K562 (cell line): Measurements from ENCODE around the gene PIK3R2. TPM values are rescaled to one million over a fixed set of nuclear protein-coding genes. Genes with fewer than 3 reads are reported as not detected.
A peak's percentile ranks its signal among the peaks of the same experiment; 100 is the strongest.

Experiments
- BCOR ChIP-seq: fragments of 450-650 bp; IDR thresholded peaks from 2 replicates; pipeline ENCODE4 v1.6.1; 2016
- BHLHE40 ChIP-seq: IDR thresholded peaks from 2 replicates; pipeline ENCODE4 v1.6.1; 2011; ENCODE audit warnings: low read length, improper control_type of control experiment
- CTBP1 ChIP-seq: fragments of 450-650 bp; IDR thresholded peaks from 2 replicates; pipeline ENCODE4 v1.6.1; 2016; ENCODE audit warnings: borderline replicate concordance
- DEAF1 ChIP-seq: fragments of 450-650 bp; formaldehyde crosslinking; IDR thresholded peaks from 2 replicates; pipeline ENCODE4 v1.4.0; 2020; ENCODE audit warnings: mild to moderate bottlenecking, moderate library complexity
- ETV1 ChIP-seq: fragments of 450-650 bp; conservative IDR thresholded peaks from 2 replicates; pipeline ENCODE4 v1.6.1; 2016; ENCODE audit warnings: missing genetic modification characterization, control low read depth, low read depth, missing compliant biosample characterization
- FOS ChIP-seq: IDR thresholded peaks from 3 replicates; pipeline ENCODE4 v1.6.1; 2011; ENCODE audit not compliant: insufficient read length; ENCODE audit errors: extremely low read depth
- L3MBTL2 ChIP-seq: fragments of 450-650 bp; IDR thresholded peaks from 2 replicates; pipeline ENCODE4 v1.6.1; 2016; ENCODE audit warnings: mild to moderate bottlenecking, moderate library complexity
- MXI1 ChIP-seq: IDR thresholded peaks from 2 replicates; pipeline ENCODE4 v1.6.1; 2011; ENCODE audit warnings: low read depth, mild to moderate bottlenecking, improper control_type of control experiment, low read length
- NFXL1 ChIP-seq: fragments of 450-650 bp; formaldehyde crosslinking; IDR thresholded peaks from 2 replicates; pipeline ENCODE4 v1.4.0; 2021; ENCODE audit warnings: mild to moderate bottlenecking
- SMAD4 ChIP-seq: fragments of 250-450 bp; sonication (Bioruptor Pico); conservative IDR thresholded peaks from 2 replicates; pipeline ENCODE4 v1.8.0; 2021; ENCODE audit warnings: inconsistent platforms, mild to moderate bottlenecking, moderate library complexity
- SMC3 ChIP-seq: conservative IDR thresholded peaks from 2 replicates; pipeline ENCODE4 v1.6.1; 2011; ENCODE audit warnings: low read depth, low read length, improper control_type of control experiment; ENCODE audit not compliant: insufficient read depth
- TEAD1 ChIP-seq, 2 experiments: fragments of 450-650 bp in 1 of 2; sonication (generic) in 1 of 2; formaldehyde crosslinking; IDR thresholded peaks; 2 replicates each; pipeline versions ENCODE4 v1.4.0 to v1.8.0; 2020 to 2022; ENCODE audit warnings: mild to moderate bottlenecking in 2 of 2, missing genetic modification reagents in 1 of 2
- TFAP4 ChIP-seq: sonication (generic); formaldehyde crosslinking; IDR thresholded peaks from 2 replicates; pipeline ENCODE4 v1.8.0; 2022; ENCODE audit warnings: missing genetic modification reagents, mild to moderate bottlenecking, moderate library complexity, borderline replicate concordance
- VEZF1 ChIP-seq: fragments of 200-800 bp; sonication (Bioruptor generic); IDR thresholded peaks from 2 replicates; pipeline ENCODE4 v1.6.1; 2017; ENCODE audit warnings: missing genetic modification characterization, missing compliant biosample characterization
- ZBTB33 ChIP-seq: sonication (generic); formaldehyde crosslinking; IDR thresholded peaks from 2 replicates; pipeline ENCODE4 v1.8.1; 2023; ENCODE audit warnings: mild to moderate bottlenecking, missing genetic modification reagents
- ZKSCAN1 ChIP-seq: fragments of 150-350 bp; IDR thresholded peaks from 2 replicates; pipeline ENCODE4 v1.6.1; 2016; ENCODE audit warnings: low read depth, low read length
- ZMIZ1 ChIP-seq, 2 experiments: fragments of 150-350 bp in 1 of 2; IDR thresholded peaks; 2 replicates each; pipeline ENCODE4 v1.6.1; 2012 to 2016; ENCODE audit warnings: low read depth in 2 of 2, low read length in 2 of 2, mild to moderate bottlenecking in 1 of 2, moderate library complexity in 1 of 2
- ZNF124 ChIP-seq: sonication (generic); formaldehyde crosslinking; IDR thresholded peaks from 2 replicates; pipeline ENCODE4 v1.8.1; 2022; ENCODE audit warnings: missing genetic modification reagents
- ZNF764 ChIP-seq: fragments of 250-450 bp; sonication (Bioruptor Pico); IDR thresholded peaks from 2 replicates; pipeline ENCODE4 v1.4.0; 2020; ENCODE audit warnings: low read depth, mild to moderate bottlenecking, moderate library complexity
- polyA plus RNA-seq, 8 experiments: library from polyadenylated mRNA; depleted of rRNA in 4 of 8; stranded (reverse) in 5 of 8; unstranded in 3 of 8; fragments of >200 nt; fragmentation: Nextera tagmentation in 2 of 8; fragmentation: Illumina TruSeq in 1 of 8; extraction: Ambion mirVana in 2 of 8; extraction: Trizol in 1 of 8; gene quantifications; 2 replicates each; pipeline versions ENCODE4 v1.2.1 to v1.2.3, GENCODE V29; 2011 to 2014; ENCODE audit warnings: inconsistent platforms in 1 of 8, missing spikeins in 1 of 8
- total RNA-seq, 7 experiments: library from RNA; depleted of rRNA in 6 of 7; stranded (reverse); fragments of >200 nt in 6 of 7; fragmentation: Illumina TruSeq in 2 of 7; extraction: Trizol in 2 of 7; gene quantifications; 2 replicates each; pipeline versions ENCODE4 v1.2.1 to v1.2.3, GENCODE V29; 2011 to 2021; ENCODE audit warnings: low replicate concordance in 1 of 7

PIK3R2 gene
- total and polyA plus RNA-seq, 9 of the 15 experiments (the other 6 are each of a cell fraction or from before 2014, with no cell fraction given) = 0.39 to 37.9 (median 5.3) TPM

- TF ChIP-seq ZBTB33 (CRISPR knock-in tag) (peak; percentile 33; the same call in 1 of the 2 replicates), ETV1 (tag) (peak; percentile 8; the same call in 1 of the 2 replicates), ZMIZ1 (IDR thresholded peaks at IDR 0.05; ENCODE audit: low read depth in 2 of 2, low read length in 2 of 2) (0 out of 4 replicates have a peak, but pooled peaks of 1 of the 2 experiments have one; percentile 26), L3MBTL2 (0 out of 2 replicates have a peak, but pooled peaks have one; percentile 20), SMC3 (peak; percentile 91), TFAP4 (CRISPR knock-in tag) (peak; percentile 54; the same call in 1 of the 2 replicates), BHLHE40 (no peak), CTBP1 (peak; percentile 73; the same call in 1 of the 2 replicates), NFXL1 (CRISPR knock-in tag) (no peak), DEAF1 (CRISPR knock-in tag) (peak; percentile 44; the same call in 1 of the 2 replicates), VEZF1 (CRISPR knock-in tag) (peak; percentile 67), MXI1 (no peak), ZNF764 (CRISPR knock-in tag) (no peak), ZNF124 (CRISPR knock-in tag) (no peak), FOS (no peak), SMAD4 (no peak), TEAD1 (CRISPR knock-in tag; IDR thresholded peaks at IDR 0.05) (no peak), ZKSCAN1 (0 out of 2 replicates have a peak, but pooled peaks have one; percentile 34), BCOR (peak; percentile 45; the same call in 1 of the 2 replicates)
Measured at GRCh38 chr19:18112989-18113478, 39.9 kb upstream of the PIK3R2 start (continued).
